Measurements from ENCODE around the gene INPP5A.
"Not testable (repeated sequence)": the region's sequence is repeated elsewhere in the genome, so short reads cannot be mapped to it uniquely, and the experiment has no call there.

The INPP5A gene

GRCh38 chr10:132550366-132551092 is 12.9 kb downstream of the INPP5A start:
- H3K9ac ChIP-seq (ENCODE audit: low read depth, low read length, poor library complexity, severe bottlenecking) = peak overlapping the region; percentile 91
- H3F3A ChIP-seq (ENCODE audit: low read depth) = peaks cover 12% of the 10 kb centered on the region
- no peaks in the 10 kb centered on the region for H3K9me3 ChIP-seq (ENCODE audit: insufficient read depth, low read depth, low read length)
- no peaks in the 10 kb centered on the region for H3K27me3 ChIP-seq (ENCODE audit: insufficient read depth, low read length, poor library complexity, severe bottlenecking)
- peak overlapping the region; percentile 81 for H3K4me2 ChIP-seq (ENCODE audit: low read depth, low read length, poor library complexity, severe bottlenecking)
- peaks cover 84% of the 10 kb centered on the region for H3K4me1 ChIP-seq (ENCODE audit: insufficient read depth, low read length, poor library complexity, severe bottlenecking)
- H3K4me3 ChIP-seq (ENCODE audit: low read length, poor library complexity, severe bottlenecking) = peak overlapping the region; percentile 69
- H3K79me2 ChIP-seq (ENCODE audit: insufficient read depth, low read length) = peaks cover 91% of the 10 kb centered on the region
- no peaks in the 10 kb centered on the region for H3K36me3 ChIP-seq (ENCODE audit: insufficient read depth, low read length)
- H3K9me2 ChIP-seq (replicated peaks; ENCODE audit: low read depth, low read length) = no peaks in the 10 kb centered on the region
- TF ChIP-seq EZH2phosphoT487 (IDR thresholded peaks at IDR 0.05; ENCODE audit: borderline replicate concordance) = no peak
- TF ChIP-seq CTCF (conservative IDR thresholded peaks at IDR 0.05; ENCODE audit: low read length) = no peak
- no peaks in the 10 kb centered on the region for H4K20me1 ChIP-seq (ENCODE audit: insufficient read depth, low read length, poor library complexity, severe bottlenecking)
- H2AFZ ChIP-seq (ENCODE audit: low read length) = no peak overlapping the region

- H3K9me3 ChIP-seq (ENCODE audit: insufficient read depth, low read depth, low read length) = no peaks in the 10 kb centered on the region
- H2AFZ ChIP-seq (ENCODE audit: low read length) = no peak overlapping the region
- no peaks in the 10 kb centered on the region for H3K27me3 ChIP-seq (ENCODE audit: insufficient read depth, low read length, poor library complexity, severe bottlenecking)
- H3K36me3 ChIP-seq (ENCODE audit: insufficient read depth, low read length) = no peaks in the 10 kb centered on the region; the same call in 1 of the 2 replicates
- peak; percentile 63 for TF ChIP-seq CTCF (conservative IDR thresholded peaks at IDR 0.05; ENCODE audit: low read length)
- TF ChIP-seq EZH2phosphoT487 (IDR thresholded peaks at IDR 0.05; ENCODE audit: borderline replicate concordance) = no peak
- H4K20me1 ChIP-seq (ENCODE audit: insufficient read depth, low read length, poor library complexity, severe bottlenecking) = no peaks in the 10 kb centered on the region
- peak overlapping the region; percentile 81 for H3K4me2 ChIP-seq (ENCODE audit: low read depth, low read length, poor library complexity, severe bottlenecking)
- peak overlapping the region; percentile 69 for H3K4me3 ChIP-seq (ENCODE audit: low read length, poor library complexity, severe bottlenecking)
- H3F3A ChIP-seq (ENCODE audit: low read depth) = peaks cover 12% of the 10 kb centered on the region
- H3K9ac ChIP-seq (ENCODE audit: low read depth, low read length, poor library complexity, severe bottlenecking) = peak overlapping the region; percentile 91
- no peaks in the 10 kb centered on the region for H3K9me2 ChIP-seq (replicated peaks; ENCODE audit: low read depth, low read length)
- peaks cover 91% of the 10 kb centered on the region for H3K79me2 ChIP-seq (ENCODE audit: insufficient read depth, low read length)
- H3K4me1 ChIP-seq (ENCODE audit: insufficient read depth, low read length, poor library complexity, severe bottlenecking) = peaks cover 85% of the 10 kb centered on the region
These were observed 13.7 kb downstream of the INPP5A start for GRCh38 chr10:132551093-132551807.

- no peaks in the 10 kb centered on the region; the same call in 1 of the 2 replicates for H3K36me3 ChIP-seq (ENCODE audit: insufficient read depth, low read length)
- peaks cover 12% of the 10 kb centered on the region for H3F3A ChIP-seq (ENCODE audit: low read depth)
- no peaks in the 10 kb centered on the region for H3K27me3 ChIP-seq (ENCODE audit: insufficient read depth, low read length, poor library complexity, severe bottlenecking)
- peak overlapping the region; percentile 91 for H3K9ac ChIP-seq (ENCODE audit: low read depth, low read length, poor library complexity, severe bottlenecking)
- no peak for TF ChIP-seq EZH2phosphoT487 (IDR thresholded peaks at IDR 0.05; ENCODE audit: borderline replicate concordance)
- TF ChIP-seq CTCF (conservative IDR thresholded peaks at IDR 0.05; ENCODE audit: low read length) = no peak
- no peaks in the 10 kb centered on the region for H3K9me3 ChIP-seq (ENCODE audit: insufficient read depth, low read depth, low read length)
- peak overlapping the region; percentile 69 for H3K4me3 ChIP-seq (ENCODE audit: low read length, poor library complexity, severe bottlenecking)
- H3K9me2 ChIP-seq (replicated peaks; ENCODE audit: low read depth, low read length) = no peaks in the 10 kb centered on the region
- H3K4me2 ChIP-seq (ENCODE audit: low read depth, low read length, poor library complexity, severe bottlenecking) = peak overlapping the region; percentile 81
- H3K4me1 ChIP-seq (ENCODE audit: insufficient read depth, low read length, poor library complexity, severe bottlenecking) = peaks cover 85% of the 10 kb centered on the region
- H3K79me2 ChIP-seq (ENCODE audit: insufficient read depth, low read length) = peaks cover 91% of the 10 kb centered on the region
- H2AFZ ChIP-seq (ENCODE audit: low read length) = no peak overlapping the region
- H4K20me1 ChIP-seq (ENCODE audit: insufficient read depth, low read length, poor library complexity, severe bottlenecking) = no peaks in the 10 kb centered on the region
These were observed 14.2 kb downstream of the INPP5A start for GRCh38 chr10:132551808-132552130.

- H3K36me3 ChIP-seq (ENCODE audit: insufficient read depth, low read length); H3K9me2 ChIP-seq (replicated peaks; ENCODE audit: low read depth, low read length); H3K27me3 ChIP-seq (ENCODE audit: insufficient read depth, low read length, poor library complexity, severe bottlenecking); H4K20me1 ChIP-seq (ENCODE audit: insufficient read depth, low read length, poor library complexity, severe bottlenecking); H2AFZ ChIP-seq (ENCODE audit: low read length); H3K9me3 ChIP-seq (ENCODE audit: insufficient read depth, low read depth, low read length): not testable (repeated sequence)
- Histone ChIP-seq H3K4me2 (ENCODE audit: low read depth, low read length, poor library complexity, severe bottlenecking) (peak overlapping the region; percentile 81), H3K4me1 (ENCODE audit: insufficient read depth, low read length, poor library complexity, severe bottlenecking) (peaks cover 81% of the 10 kb centered on the region), H3F3A (ENCODE audit: low read depth) (peaks cover 12% of the 10 kb centered on the region), H3K9ac (ENCODE audit: low read depth, low read length, poor library complexity, severe bottlenecking) (peak overlapping the region; percentile 91), H3K79me2 (ENCODE audit: insufficient read depth, low read length) (peaks cover 91% of the 10 kb centered on the region), H3K4me3 (ENCODE audit: low read length, poor library complexity, severe bottlenecking) (peak overlapping the region; percentile 69)
These were observed 15.0 kb downstream of the INPP5A start for GRCh38 chr10:132552635-132553034.

GRCh38 chr10:132553568-132553967 is 16.0 kb downstream of the INPP5A start:
- Histone ChIP-seq H3K4me1 (ENCODE audit: insufficient read depth, low read length, poor library complexity, severe bottlenecking) (peaks cover 72% of the 10 kb centered on the region), H3K4me2 (ENCODE audit: low read depth, low read length, poor library complexity, severe bottlenecking) (peak overlapping the region; percentile 66), H3K79me2 (ENCODE audit: insufficient read depth, low read length) (peaks cover 91% of the 10 kb centered on the region), H3F3A (ENCODE audit: low read depth) (peaks cover 12% of the 10 kb centered on the region), H3K9ac (ENCODE audit: low read depth, low read length, poor library complexity, severe bottlenecking) (peak overlapping the region; percentile 42)
- H3K36me3 ChIP-seq (ENCODE audit: insufficient read depth, low read length); H3K9me3 ChIP-seq (ENCODE audit: insufficient read depth, low read depth, low read length); H3K27me3 ChIP-seq (ENCODE audit: insufficient read depth, low read length, poor library complexity, severe bottlenecking); H3K9me2 ChIP-seq (replicated peaks; ENCODE audit: low read depth, low read length); H3K4me3 ChIP-seq (ENCODE audit: low read length, poor library complexity, severe bottlenecking); H2AFZ ChIP-seq (ENCODE audit: low read length); H4K20me1 ChIP-seq (ENCODE audit: insufficient read depth, low read length, poor library complexity, severe bottlenecking): not testable (repeated sequence)

Measured in Loucy (cell line).